Measurements from ENCODE around the gene LGALS13.
"Not testable (repeated sequence)": the region's sequence is repeated elsewhere in the genome, so short reads cannot be mapped to it uniquely, and the experiment has no call there.

Gene LGALS13

GRCh38 chr19:39613597-39613996 lies 11.3 kb downstream of the LGALS13 start:
- no peak for DNase-seq (ENCODE audit: low read depth in 4 of 4, low spot score in 1 of 4)

GRCh38 chr19:39617745-39618144 lies 15.4 kb downstream of the LGALS13 start:
- DNase-seq (ENCODE audit: low read depth in 4 of 4, low spot score in 1 of 4): no peak

- no peak for DNase-seq (ENCODE audit: low read depth in 4 of 4, low spot score in 1 of 4)
These were observed 21.6 kb downstream of the LGALS13 start for GRCh38 chr19:39623946-39624345.

GRCh38 chr19:39627631-39628030 lies 25.3 kb downstream of the LGALS13 start:
- DNase-seq (ENCODE audit: low read depth in 4 of 4, low spot score in 1 of 4): not testable (repeated sequence)

- no peak for DNase-seq (ENCODE audit: low read depth in 4 of 4, low spot score in 1 of 4)
These were observed 28.9 kb downstream of the LGALS13 start for GRCh38 chr19:39631178-39631577.

GRCh38 chr19:39631626-39632025 lies 29.3 kb downstream of the LGALS13 start:
- no peak for DNase-seq (ENCODE audit: low read depth in 4 of 4, low spot score in 1 of 4)

GRCh38 chr19:39637891-39638290 lies 35.6 kb downstream of the LGALS13 start:
- DNase-seq (ENCODE audit: low read depth in 4 of 4, low spot score in 1 of 4): no peak

- no peak for DNase-seq (ENCODE audit: low read depth in 4 of 4, low spot score in 1 of 4)
These were observed 39.4 kb downstream of the LGALS13 start for GRCh38 chr19:39641773-39642172.

GRCh38 chr19:39643591-39643990 lies 41.3 kb downstream of the LGALS13 start:
- no peak for DNase-seq (ENCODE audit: low read depth in 4 of 4, low spot score in 1 of 4)

- DNase-seq (ENCODE audit: low read depth in 4 of 4, low spot score in 1 of 4): no peak
These were observed 43.6 kb downstream of the LGALS13 start for GRCh38 chr19:39645800-39646411.

- no peak for DNase-seq (ENCODE audit: low read depth in 4 of 4, low spot score in 1 of 4)
These were observed 45.6 kb downstream of the LGALS13 start for GRCh38 chr19:39647918-39648317.

- no peak for DNase-seq (ENCODE audit: low read depth in 4 of 4, low spot score in 1 of 4)
These were observed 53.3 kb downstream of the LGALS13 start, which contains the start of gene LGALS16 for GRCh38 chr19:39655613-39656012. Gene LGALS16, plus strand, starts transcription at chr19:39655913. Its CDS starts 49 bp downstream, at chr19:39655962.
